ENCODE data around the gene ENO1. TPM values are rescaled to one million over a fixed set of nuclear protein-coding genes. Genes with fewer than 3 reads are reported as not detected.

ENO1 gene
- total and polyA plus RNA-seq, 10 of the 15 experiments (the other 5 are each of a cell fraction or from before 2014, with no cell fraction given), result 1,850 to 4,219 (median 2,331) TPM

- BruUV-seq (replicated peaks), result no TSS peak
- no peak overlapping the region for H3K27ac ChIP-seq (ENCODE audit: control insufficient read depth, insufficient read depth)
- H2AFZ ChIP-seq (ENCODE audit: control insufficient read depth, low read depth, low read length), result no peak overlapping the region
- DNase-seq (ENCODE audit: low read depth, low spot score) (no peak), FAIRE-seq (peak; percentile 31), ATAC-seq (no peak; the same call in 2 of the 3 replicates)
- CTCF ChIA-PET, result interaction anchor here (1.0 to 7.9 kb wide), 4 partner anchors 14 to 160 kb away, joined by 3 to 143 read pairs (median 4); no protein-coding TSS in a partner anchor
- H3K27me3 ChIP-seq (replicated peaks in 1 of 2; ENCODE audit: control insufficient read depth in 2 of 2, insufficient read depth in 2 of 2, low read length in 1 of 2), result no peaks in the 10 kb centered on the region
- H3K4me1 ChIP-seq (ENCODE audit: control insufficient read depth, insufficient read depth, low read length), result peaks cover 2% of the 10 kb centered on the region; the same call in 1 of the 2 replicates
- no peak overlapping the region for H3K4me3 ChIP-seq
- POLR2A ChIA-PET, result interaction anchor here (0.5 kb wide), 1 partner anchor 387 kb away, joined by 8 read pairs; no protein-coding TSS in a partner anchor
- TF ChIP-seq SREBF2 (IDR thresholded peaks at IDR 0.05; ENCODE audit: low read length), result no peak
- TF ChIP-seq ZNF207 (IDR thresholded peaks at IDR 0.05; ENCODE audit: borderline replicate concordance), result no peak
- no peak for TF ChIP-seq JUND (IDR thresholded peaks at IDR 0.05; ENCODE audit: low read depth, low read length)
- TF ChIP-seq PAX5 (IDR thresholded peaks at IDR 0.05; ENCODE audit: borderline replicate concordance, low read depth, low read length), result no peak
- RAD21 ChIA-PET (ENCODE audit: unreplicated experiment), result interaction anchor here (1.3 to 1.4 kb wide), 3 partner anchors 12 to 290 kb away, joined by 3 to 5 read pairs (median 3); no protein-coding TSS in a partner anchor
- H3K9me3 ChIP-seq (replicated peaks; ENCODE audit: control insufficient read depth, insufficient read depth, low read length), result no peaks in the 10 kb centered on the region; the same call in 2 of the 3 replicates
- H4K20me1 ChIP-seq (ENCODE audit: control insufficient read depth, insufficient read depth), result no peaks in the 10 kb centered on the region
- H3K4me2 ChIP-seq (ENCODE audit: control insufficient read depth, insufficient read depth), result no peak overlapping the region
- H3K9ac ChIP-seq (ENCODE audit: control insufficient read depth, insufficient read depth, low read length), result no peak overlapping the region
- SMC1A ChIA-PET (ENCODE audit: uncharacterized antibody, unreplicated experiment), result interaction anchor here (0.7 to 5.8 kb wide), 6 partner anchors 32 to 284 kb away, joined by 3 to 101 read pairs (median 4); no protein-coding TSS in a partner anchor
- intact Hi-C loops (cut with micrococcal nuclease; ENCODE audit: unreplicated experiment), result no loop called here
- peaks cover 1% of the 10 kb centered on the region; the same call in 1 of the 2 replicates for H3K79me2 ChIP-seq (ENCODE audit: control insufficient read depth, insufficient read depth, low read length)
- in situ Hi-C loops (cut with MboI), result no loop called here
- H3K36me3 ChIP-seq (ENCODE audit: control insufficient read depth in 2 of 2, insufficient read depth in 2 of 2, low read length in 1 of 2), result no peaks in the 10 kb centered on the region
- 60% methylated on average over 21 of the region's 21 CpGs for WGBS (ENCODE audit: insufficient coverage, insufficient replicate concordance, low lambda C conversion rate, missing lambda C conversion rate)
Observed at GRCh38 chr1:8845104-8846097, 33.1 kb downstream of the ENO1 start.

Measured in GM12878 (cell line).